Chondrocyte (in vitro differentiated cells): ENCODE data around the gene NCOA1. TPM values are rescaled to one million over a fixed set of nuclear protein-coding genes. Genes with fewer than 3 reads are reported as not detected.
"Not testable (repeated sequence)": the region's sequence is repeated elsewhere in the genome, so short reads cannot be mapped to it uniquely, and the experiment has no call there.

Experiments used
- DNase-seq: peaks from one replicate; pipeline ENCODE4 v3.0.0; 2021; ENCODE audit warnings: mixed read lengths, low spot score
- H3K27ac Mint-ChIP-seq: one replicate; pipeline ENCODE4 v1.8.0; 2021; ENCODE audit warnings: mild to moderate bottlenecking, moderate library complexity, mixed read lengths; ENCODE audit not compliant: unreplicated experiment
- H3K27me3 Mint-ChIP-seq: 2 replicates; pipeline ENCODE4 v1.8.0; 2021; ENCODE audit warnings: low read depth, mixed read lengths
- H3K36me3 Mint-ChIP-seq: 2 replicates; pipeline ENCODE4 v1.8.0; 2021; ENCODE audit warnings: low read depth, mixed read lengths
- H3K4me1 Mint-ChIP-seq: 2 replicates; pipeline ENCODE4 v1.8.0; 2021; ENCODE audit warnings: low read depth, mild to moderate bottlenecking, mixed read lengths
- H3K4me3 Mint-ChIP-seq: one replicate; pipeline ENCODE4 v1.8.0; 2021; ENCODE audit warnings: mild to moderate bottlenecking, moderate library complexity, mixed read lengths; ENCODE audit not compliant: unreplicated experiment
- H3K9me3 Mint-ChIP-seq: 2 replicates; pipeline ENCODE4 v1.8.0; 2021; ENCODE audit warnings: low read depth, mixed read lengths
- total RNA-seq: library from RNA; stranded (reverse); gene quantifications from 3 replicates; pipeline ENCODE4 v1.2.1, GENCODE V29; 2021
- TF ChIP-seq, protein P1 (sequence below): fragments of 200-600 bp; sonication (generic); IDR thresholded peaks from 2 replicates; pipeline ENCODE4 v1.5.0; 2021; ENCODE audit warnings: antibody characterized with exemption, mild to moderate bottlenecking, moderate library complexity

Gene NCOA1
- total RNA-seq, 1 donor from 2014 or later, result 20.3 TPM

DNA sequence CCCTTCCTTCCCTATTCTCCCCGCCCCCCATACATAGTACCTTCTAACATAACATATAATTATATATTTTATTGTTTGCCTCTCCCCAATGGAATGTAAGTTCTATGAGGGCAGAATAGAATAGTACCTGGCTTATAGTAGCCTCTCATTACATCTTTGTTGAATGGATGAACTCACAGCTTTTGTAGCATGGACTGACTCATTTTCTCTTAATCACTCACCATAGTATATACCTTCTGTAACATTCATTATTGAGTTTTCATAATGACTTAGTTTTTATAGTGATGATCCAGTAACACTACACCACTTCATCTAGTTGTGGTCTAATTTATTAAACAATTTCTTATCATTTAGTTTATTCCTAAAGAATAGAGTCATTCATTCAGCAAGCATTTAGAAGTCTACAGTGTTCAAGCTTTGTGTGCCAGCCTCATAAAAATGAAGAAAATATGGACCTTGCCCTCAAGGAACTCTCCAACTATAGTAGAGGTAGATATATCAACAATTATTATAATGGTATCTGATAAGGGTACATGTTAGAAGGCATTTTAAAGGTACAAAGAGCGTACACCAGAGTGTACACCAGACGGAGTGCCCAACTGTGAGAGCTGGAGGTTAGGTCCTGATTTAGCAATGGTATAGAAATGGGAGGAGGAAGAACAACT is 31.1 kb downstream of the NCOA1 start:
- Mint-ChIP-seq H3K9me3 (peaks cover 2% of the 10 kb centered on the region), H3K36me3 (no peaks in the 10 kb centered on the region), H3K27ac (no peak overlapping the region), H3K27me3 (no peaks in the 10 kb centered on the region), H3K4me3 (no peak overlapping the region), H3K4me1 (peaks cover 5% of the 10 kb centered on the region)
- no peak for DNase-seq
- TF ChIP-seq, protein P1, sequence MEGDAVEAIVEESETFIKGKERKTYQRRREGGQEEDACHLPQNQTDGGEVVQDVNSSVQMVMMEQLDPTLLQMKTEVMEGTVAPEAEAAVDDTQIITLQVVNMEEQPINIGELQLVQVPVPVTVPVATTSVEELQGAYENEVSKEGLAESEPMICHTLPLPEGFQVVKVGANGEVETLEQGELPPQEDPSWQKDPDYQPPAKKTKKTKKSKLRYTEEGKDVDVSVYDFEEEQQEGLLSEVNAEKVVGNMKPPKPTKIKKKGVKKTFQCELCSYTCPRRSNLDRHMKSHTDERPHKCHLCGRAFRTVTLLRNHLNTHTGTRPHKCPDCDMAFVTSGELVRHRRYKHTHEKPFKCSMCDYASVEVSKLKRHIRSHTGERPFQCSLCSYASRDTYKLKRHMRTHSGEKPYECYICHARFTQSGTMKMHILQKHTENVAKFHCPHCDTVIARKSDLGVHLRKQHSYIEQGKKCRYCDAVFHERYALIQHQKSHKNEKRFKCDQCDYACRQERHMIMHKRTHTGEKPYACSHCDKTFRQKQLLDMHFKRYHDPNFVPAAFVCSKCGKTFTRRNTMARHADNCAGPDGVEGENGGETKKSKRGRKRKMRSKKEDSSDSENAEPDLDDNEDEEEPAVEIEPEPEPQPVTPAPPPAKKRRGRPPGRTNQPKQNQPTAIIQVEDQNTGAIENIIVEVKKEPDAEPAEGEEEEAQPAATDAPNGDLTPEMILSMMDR, result no peak

DNA sequence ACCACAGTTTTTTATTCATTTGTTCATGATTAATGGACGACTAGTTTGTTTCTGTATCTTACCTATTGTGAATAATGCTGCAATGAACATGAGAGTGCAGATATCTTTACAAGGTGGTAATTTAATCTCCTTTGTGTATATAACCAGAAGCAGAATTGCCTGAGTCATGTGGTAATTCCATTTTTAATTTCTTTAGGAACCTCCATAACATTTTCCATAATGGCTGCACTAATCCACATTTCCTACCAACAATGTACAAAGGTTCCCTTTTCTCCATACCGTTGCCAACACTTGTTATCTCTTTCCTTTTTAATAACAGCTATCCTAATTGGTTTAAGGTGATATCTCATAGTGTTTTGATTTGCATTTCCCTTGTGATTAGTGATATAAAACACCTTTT is 36.5 kb downstream of the NCOA1 start:
- Mint-ChIP-seq H3K27me3 (no peaks in the 10 kb centered on the region), H3K9me3 (peaks cover 17% of the 10 kb centered on the region), H3K4me1 (no peaks in the 10 kb centered on the region), H3K27ac (no peak overlapping the region), H3K4me3 (no peak overlapping the region), H3K36me3 (peaks cover 2% of the 10 kb centered on the region)
- TF ChIP-seq, protein P1, result no peak
- DNase-seq, result no peak

DNA sequence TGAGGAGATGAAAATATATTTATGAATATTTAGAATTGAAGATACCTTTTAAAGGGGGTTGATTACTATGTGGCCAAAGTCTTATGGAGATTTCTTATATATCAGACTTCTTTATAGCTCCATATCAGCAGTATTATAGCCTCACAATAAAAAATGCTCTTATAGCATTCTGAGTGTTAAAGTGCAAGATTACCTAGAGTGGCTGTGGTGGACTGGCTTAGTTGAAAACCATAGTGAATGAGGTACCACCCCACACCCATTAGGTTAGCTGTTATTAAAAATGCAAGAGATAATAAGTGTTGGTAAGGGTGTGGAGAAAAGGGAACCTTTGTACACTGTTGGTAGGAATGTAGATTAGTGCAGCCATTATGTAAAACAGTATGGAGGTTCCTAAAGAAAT is 39.7 kb downstream of the NCOA1 start:
- DNase-seq, result no peak
- H3K27ac Mint-ChIP-seq, result no peak overlapping the region
- H3K4me3 Mint-ChIP-seq, result no peak overlapping the region
- no peaks in the 10 kb centered on the region for H3K27me3 Mint-ChIP-seq
- peaks cover 31% of the 10 kb centered on the region for H3K9me3 Mint-ChIP-seq
- H3K4me1 Mint-ChIP-seq, result no peaks in the 10 kb centered on the region
- TF ChIP-seq, protein P1, result no peak
- peaks cover 4% of the 10 kb centered on the region for H3K36me3 Mint-ChIP-seq

DNA sequence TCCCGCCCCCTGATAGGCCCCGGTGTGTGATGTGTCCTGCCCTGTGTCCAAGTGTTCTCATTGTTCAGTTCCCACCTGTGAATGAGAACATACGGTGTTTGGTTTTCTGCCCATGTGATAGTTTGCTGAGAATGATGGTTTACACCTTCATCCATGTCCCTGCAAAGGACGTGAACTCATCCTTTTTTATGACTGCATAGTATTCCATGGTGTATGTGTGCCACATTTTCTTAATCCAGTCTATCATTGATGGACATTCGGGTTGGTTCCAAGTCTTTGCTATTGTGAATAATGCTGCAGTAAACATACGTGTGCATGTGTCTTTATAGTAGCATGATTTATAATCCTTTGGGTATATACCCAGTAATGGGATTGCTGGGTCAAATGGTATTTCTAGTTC is 40.6 kb downstream of the NCOA1 start:
- H3K36me3 Mint-ChIP-seq, DNase-seq, H3K4me1 Mint-ChIP-seq, H3K27me3 Mint-ChIP-seq, H3K4me3 Mint-ChIP-seq, H3K27ac Mint-ChIP-seq: not testable (repeated sequence)
- peaks cover 35% of the 10 kb centered on the region for H3K9me3 Mint-ChIP-seq

DNA sequence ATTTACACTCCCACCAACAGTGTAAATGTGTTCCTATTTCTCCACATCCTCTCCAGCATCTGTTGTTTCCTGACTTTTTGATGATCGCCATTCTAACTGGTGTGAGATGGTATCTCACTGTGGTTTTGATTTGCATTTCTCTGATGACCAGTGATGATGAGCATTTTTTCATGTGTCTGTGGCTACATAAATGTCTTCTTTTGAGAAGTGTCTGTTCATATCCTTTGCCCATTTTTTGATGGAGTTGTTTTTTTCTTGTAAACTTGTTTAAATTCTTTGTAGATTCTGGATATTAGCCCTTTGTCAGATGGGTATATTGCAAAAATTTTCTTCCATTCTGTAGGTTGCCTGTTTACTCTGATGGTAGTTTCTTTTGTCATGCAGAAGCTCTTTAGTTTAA is 41.0 kb downstream of the NCOA1 start:
- not testable (repeated sequence) for H3K27ac Mint-ChIP-seq, H3K36me3 Mint-ChIP-seq, H3K4me3 Mint-ChIP-seq, H3K27me3 Mint-ChIP-seq, DNase-seq, H3K4me1 Mint-ChIP-seq
- peaks cover 35% of the 10 kb centered on the region for H3K9me3 Mint-ChIP-seq

DNA sequence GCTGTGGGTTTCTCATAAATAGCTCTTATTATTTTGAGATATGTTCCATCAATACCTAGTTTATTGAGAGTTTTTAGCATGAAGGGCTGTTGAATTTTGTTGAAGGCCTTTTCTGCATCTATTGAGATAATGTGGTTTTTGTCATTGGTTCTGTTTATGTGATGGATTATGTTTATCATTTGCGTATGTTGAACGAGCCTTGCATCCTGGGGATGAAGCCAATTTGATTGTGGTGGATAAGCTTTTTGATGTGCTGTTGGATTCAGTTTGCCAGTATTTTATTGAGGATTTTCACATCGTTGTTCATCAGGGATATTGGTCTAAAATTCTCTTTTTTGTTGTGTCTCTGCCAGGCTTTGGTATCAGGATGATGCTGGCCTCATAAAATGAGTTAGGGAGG is 42.5 kb downstream of the NCOA1 start:
- H3K9me3 Mint-ChIP-seq, result peaks cover 35% of the 10 kb centered on the region
- not testable (repeated sequence) for H3K4me1 Mint-ChIP-seq, H3K4me3 Mint-ChIP-seq, H3K27me3 Mint-ChIP-seq, H3K27ac Mint-ChIP-seq, DNase-seq, H3K36me3 Mint-ChIP-seq

DNA sequence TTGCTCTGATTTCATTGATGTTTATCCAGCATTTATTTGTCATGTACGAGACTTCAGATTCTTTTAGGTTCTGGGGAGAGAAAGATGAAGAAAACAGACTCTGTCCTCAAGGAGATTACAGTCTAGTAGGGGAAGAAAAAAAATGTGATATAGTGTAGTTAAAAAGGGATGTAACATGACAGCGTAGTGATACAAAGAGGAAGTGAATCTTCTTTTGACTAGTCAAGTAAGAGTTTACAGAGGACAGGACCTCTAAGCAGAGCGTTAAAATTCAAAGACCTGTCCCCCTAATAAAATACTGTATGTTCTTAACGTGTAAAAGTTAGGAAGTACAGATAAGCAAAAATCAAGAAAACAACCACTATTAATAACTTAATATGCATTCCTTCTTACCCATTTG is 47.7 kb downstream of the NCOA1 start:
- no peak for DNase-seq
- H3K27me3 Mint-ChIP-seq, result no peaks in the 10 kb centered on the region

More for the DNA sequence above, 47.7 kb downstream of the NCOA1 start:
- H3K36me3 Mint-ChIP-seq, result peaks cover 7% of the 10 kb centered on the region
- H3K27ac Mint-ChIP-seq, result no peak overlapping the region
- no peaks in the 10 kb centered on the region for H3K4me1 Mint-ChIP-seq
- H3K9me3 Mint-ChIP-seq, result peaks cover 32% of the 10 kb centered on the region
- H3K4me3 Mint-ChIP-seq, result no peak overlapping the region
- TF ChIP-seq, protein P1, result no peak
